ENCODE data around the gene HS3ST6.
"Not testable (repeated sequence)": the region's sequence is repeated elsewhere in the genome, so short reads cannot be mapped to it uniquely, and the experiment has no call there.

Gene HS3ST6

GRCh38 chr16:1887711-1888354, 30.4 kb downstream of the HS3ST6 start:
- ChIA-PET CTCF (no interaction called here), POLR2A (no interaction called here)
- no peak for TF ChIP-seq CTCF (IDR thresholded peaks at IDR 0.05; ENCODE audit: control extremely low read depth, extremely low read depth, low read depth, missing control alignments)
- no peak for DNase-seq (ENCODE audit: extremely low spot score)

- ChIA-PET POLR2A (no interaction called here), CTCF (interaction anchor here (0.8 kb wide), 1 partner anchor 22 kb away, joined by 4 read pairs; no protein-coding TSS in a partner anchor)
- no peak for DNase-seq (ENCODE audit: extremely low spot score)
- TF ChIP-seq CTCF (IDR thresholded peaks at IDR 0.05; ENCODE audit: control extremely low read depth, extremely low read depth, low read depth, missing control alignments) = no peak
Measured at GRCh38 chr16:1884889-1885288, 33.3 kb downstream of the HS3ST6 start.

- POLR2A ChIA-PET = no interaction called here
- CTCF ChIA-PET = interaction anchor here (0.8 kb wide), 1 partner anchor 21 kb away, joined by 4 read pairs; no protein-coding TSS in a partner anchor
- DNase-seq (ENCODE audit: extremely low spot score) = no peak
- no peak for TF ChIP-seq CTCF (IDR thresholded peaks at IDR 0.05; ENCODE audit: control extremely low read depth, extremely low read depth, low read depth, missing control alignments)
Measured at GRCh38 chr16:1884155-1884760, 34.0 kb downstream of the HS3ST6 start.

- POLR2A ChIA-PET; DNase-seq (ENCODE audit: extremely low spot score); CTCF ChIA-PET: not testable (repeated sequence)
Measured at GRCh38 chr16:1881172-1881571, 37.0 kb downstream of the HS3ST6 start.

GRCh38 chr16:1879477-1879876, 38.7 kb downstream of the HS3ST6 start:
- no peak for DNase-seq (ENCODE audit: extremely low spot score)
- no peak for TF ChIP-seq CTCF (IDR thresholded peaks at IDR 0.05; ENCODE audit: control extremely low read depth, extremely low read depth, low read depth, missing control alignments)
- ChIA-PET CTCF (interaction anchor here (1.2 kb wide), 1 partner anchor 16 kb away, joined by 5 read pairs; no protein-coding TSS in a partner anchor), POLR2A (no interaction called here)

GRCh38 chr16:1878256-1878655, 40.0 kb downstream of the HS3ST6 start:
- DNase-seq (ENCODE audit: extremely low spot score) = no peak
- ChIA-PET CTCF (interaction anchor here (1.1 kb wide), 1 partner anchor 15 kb away, joined by 5 read pairs; no protein-coding TSS in a partner anchor), POLR2A (interaction anchor here (0.6 kb wide), 1 partner anchor 267 kb away, joined by 4 read pairs; the partner anchor contains the start of gene IFT140)
- TF ChIP-seq CTCF (IDR thresholded peaks at IDR 0.05; ENCODE audit: control extremely low read depth, extremely low read depth, low read depth, missing control alignments) = no peak

GRCh38 chr16:1877804-1878203, 40.4 kb downstream of the HS3ST6 start:
- DNase-seq (ENCODE audit: extremely low spot score) = no peak
- ChIA-PET POLR2A (interaction anchor here (0.6 kb wide), 1 partner anchor 266 kb away, joined by 4 read pairs; the partner anchor contains the start of gene IFT140), CTCF (interaction anchor here (1.1 kb wide), 1 partner anchor 15 kb away, joined by 5 read pairs; no protein-coding TSS in a partner anchor)
- TF ChIP-seq CTCF (IDR thresholded peaks at IDR 0.05; ENCODE audit: control extremely low read depth, extremely low read depth, low read depth, missing control alignments) = no peak
